Measurements from ENCODE around the gene WIPI1.
"Not testable (repeated sequence)": the region's sequence is repeated elsewhere in the genome, so short reads cannot be mapped to it uniquely, and the experiment has no call there.

The WIPI1 gene

GRCh38 chr17:68384471-68384870 is 72.8 kb downstream of the WIPI1 start:
- peak; percentile 37 for DNase-seq (ENCODE audit: low read depth)

- DNase-seq (ENCODE audit: low read depth), result peak; percentile 90
These were observed 73.6 kb downstream of the WIPI1 start for GRCh38 chr17:68383443-68384321.

- DNase-seq (ENCODE audit: low read depth), result no peak
These were observed 74.2 kb downstream of the WIPI1 start for GRCh38 chr17:68383120-68383442.

- DNase-seq (ENCODE audit: low read depth), result no peak
These were observed 74.7 kb downstream of the WIPI1 start for GRCh38 chr17:68382582-68383085.

- DNase-seq (ENCODE audit: low read depth), result peak; percentile 99
These were observed 76.0 kb downstream of the WIPI1 start for GRCh38 chr17:68381076-68381900.

GRCh38 chr17:68379692-68380677 is 77.3 kb downstream of the WIPI1 start:
- no peak for DNase-seq (ENCODE audit: low read depth)

GRCh38 chr17:68379177-68379510 is 78.2 kb downstream of the WIPI1 start:
- no peak for DNase-seq (ENCODE audit: low read depth)

- peak; percentile 96 for DNase-seq (ENCODE audit: low read depth)
These were observed 78.8 kb downstream of the WIPI1 start for GRCh38 chr17:68378268-68379176.

GRCh38 chr17:68377771-68378267 is 79.5 kb downstream of the WIPI1 start:
- DNase-seq (ENCODE audit: low read depth), result no peak

- not testable (repeated sequence) for DNase-seq (ENCODE audit: low read depth)
These were observed 81.1 kb downstream of the WIPI1 start for GRCh38 chr17:68376178-68376577.

- no peak for DNase-seq (ENCODE audit: low read depth)
These were observed 81.7 kb downstream of the WIPI1 start for GRCh38 chr17:68375566-68375965.

Data from GM04503 (cell line).